BLaER1 (cell line): ENCODE measurements around the gene CDK17.

Experiments used
- H3K27ac ChIP-seq: shearing (Covaris generic); formaldehyde crosslinking; 2 replicates; pipeline ENCODE4 v1.8.1; 2022
- H3K27me3 ChIP-seq: shearing (Covaris generic); formaldehyde crosslinking; 2 replicates; pipeline ENCODE4 v1.8.1; 2022
- H3K36me3 ChIP-seq: shearing (Covaris generic); formaldehyde crosslinking; 2 replicates; pipeline ENCODE4 v1.8.1; 2022
- H3K4me1 ChIP-seq: shearing (Covaris generic); formaldehyde crosslinking; 2 replicates; pipeline ENCODE4 v1.8.1; 2022
- H3K4me2 ChIP-seq: shearing (Covaris generic); formaldehyde crosslinking; 2 replicates; pipeline ENCODE4 v1.8.1; 2022
- H3K4me3 ChIP-seq: shearing (Covaris generic); formaldehyde crosslinking; 2 replicates; pipeline ENCODE4 v1.8.1; 2022
- H3K9ac ChIP-seq: shearing (Covaris generic); formaldehyde crosslinking; 2 replicates; pipeline ENCODE4 v1.8.1; 2022
- H3K9me3 ChIP-seq: shearing (Covaris generic); formaldehyde crosslinking; 2 replicates; pipeline ENCODE4 v1.8.1; 2022
- H4K20me1 ChIP-seq: shearing (Covaris generic); formaldehyde crosslinking; 2 replicates; pipeline ENCODE4 v1.8.1; 2022
- Cebpa-rat ChIP-seq: shearing (Covaris generic); IDR thresholded peaks from 2 replicates; pipeline ENCODE4 v1.8.1; 2022

CDK17 gene

GRCh38 chr12:96238336-96239047 is 161.7 kb downstream of the CDK17 start:
- peaks cover 90% of the 10 kb centered on the region for H3K36me3 ChIP-seq
- TF ChIP-seq Cebpa-rat, result no peak
- H3K9ac ChIP-seq, result no peak overlapping the region
- H3K27me3 ChIP-seq, result no peaks in the 10 kb centered on the region
- no peaks in the 10 kb centered on the region for H3K9me3 ChIP-seq
- H3K4me3 ChIP-seq, result no peak overlapping the region
- peaks cover 47% of the 10 kb centered on the region for H3K4me1 ChIP-seq
- no peak overlapping the region for H3K27ac ChIP-seq
- H3K4me2 ChIP-seq, result peak overlapping the region; percentile 75; the same call in 1 of the 2 replicates
- H4K20me1 ChIP-seq, result peaks cover 100% of the 10 kb centered on the region

- no peak for TF ChIP-seq Cebpa-rat
- Histone ChIP-seq H3K27me3 (no peaks in the 10 kb centered on the region), H3K27ac (peak overlapping the region; percentile 30; the same call in 1 of the 2 replicates), H3K36me3 (peaks cover 93% of the 10 kb centered on the region), H3K9ac (no peak overlapping the region; the same call in 1 of the 2 replicates), H3K4me3 (no peak overlapping the region), H3K4me1 (peaks cover 47% of the 10 kb centered on the region), H4K20me1 (peaks cover 100% of the 10 kb centered on the region), H3K4me2 (peak overlapping the region; percentile 75), H3K9me3 (no peaks in the 10 kb centered on the region)
These were observed 162.7 kb downstream of the CDK17 start for GRCh38 chr12:96237465-96238077.

GRCh38 chr12:96237035-96237434 is 163.2 kb downstream of the CDK17 start:
- Histone ChIP-seq H4K20me1 (peaks cover 100% of the 10 kb centered on the region), H3K36me3 (peaks cover 92% of the 10 kb centered on the region), H3K27ac (no peak overlapping the region), H3K4me3 (no peak overlapping the region), H3K9ac (no peak overlapping the region; the same call in 1 of the 2 replicates), H3K9me3 (no peaks in the 10 kb centered on the region), H3K4me1 (peaks cover 47% of the 10 kb centered on the region), H3K4me2 (peak overlapping the region; percentile 75), H3K27me3 (no peaks in the 10 kb centered on the region)
- TF ChIP-seq Cebpa-rat, result no peak

- no peaks in the 10 kb centered on the region for H3K27me3 ChIP-seq
- H3K9ac ChIP-seq, result no peak overlapping the region
- H3K27ac ChIP-seq, result no peak overlapping the region
- H3K4me3 ChIP-seq, result no peak overlapping the region
- H3K36me3 ChIP-seq, result peaks cover 92% of the 10 kb centered on the region
- H3K4me1 ChIP-seq, result peaks cover 47% of the 10 kb centered on the region
- peaks cover 100% of the 10 kb centered on the region for H4K20me1 ChIP-seq
- H3K9me3 ChIP-seq, result no peaks in the 10 kb centered on the region
- no peak for TF ChIP-seq Cebpa-rat
- peak overlapping the region; percentile 75 for H3K4me2 ChIP-seq
These were observed 163.9 kb downstream of the CDK17 start for GRCh38 chr12:96236221-96236822.

GRCh38 chr12:96235484-96235826 is 164.8 kb downstream of the CDK17 start:
- H3K27ac ChIP-seq, result no peak overlapping the region
- H3K4me1 ChIP-seq, result peaks cover 47% of the 10 kb centered on the region
- H4K20me1 ChIP-seq, result peaks cover 100% of the 10 kb centered on the region
- no peak overlapping the region for H3K9ac ChIP-seq
- no peaks in the 10 kb centered on the region for H3K9me3 ChIP-seq
- peak overlapping the region; percentile 75 for H3K4me2 ChIP-seq
- no peak for TF ChIP-seq Cebpa-rat
- peaks cover 92% of the 10 kb centered on the region for H3K36me3 ChIP-seq
- no peaks in the 10 kb centered on the region for H3K27me3 ChIP-seq
- no peak overlapping the region for H3K4me3 ChIP-seq

- Histone ChIP-seq H4K20me1 (peaks cover 100% of the 10 kb centered on the region), H3K4me1 (peaks cover 47% of the 10 kb centered on the region), H3K27me3 (no peaks in the 10 kb centered on the region), H3K4me2 (peak overlapping the region; percentile 75), H3K36me3 (peaks cover 92% of the 10 kb centered on the region), H3K9me3 (no peaks in the 10 kb centered on the region), H3K4me3 (no peak overlapping the region), H3K9ac (no peak overlapping the region), H3K27ac (no peak overlapping the region)
- TF ChIP-seq Cebpa-rat, result no peak
These were observed 165.4 kb downstream of the CDK17 start for GRCh38 chr12:96234591-96235483.

- no peak for TF ChIP-seq Cebpa-rat
- H3K4me3 ChIP-seq, result no peak overlapping the region
- no peaks in the 10 kb centered on the region for H3K27me3 ChIP-seq
- H4K20me1 ChIP-seq, result peaks cover 100% of the 10 kb centered on the region
- H3K4me2 ChIP-seq, result no peak overlapping the region
- H3K27ac ChIP-seq, result no peak overlapping the region
- no peak overlapping the region for H3K9ac ChIP-seq
- peaks cover 47% of the 10 kb centered on the region for H3K4me1 ChIP-seq
- H3K9me3 ChIP-seq, result no peaks in the 10 kb centered on the region
- peaks cover 93% of the 10 kb centered on the region for H3K36me3 ChIP-seq
These were observed 166.2 kb downstream of the CDK17 start for GRCh38 chr12:96233939-96234461.

GRCh38 chr12:96233168-96233567 is 167.1 kb downstream of the CDK17 start:
- Histone ChIP-seq H3K9me3 (no peaks in the 10 kb centered on the region), H4K20me1 (peaks cover 100% of the 10 kb centered on the region), H3K36me3 (peaks cover 95% of the 10 kb centered on the region), H3K4me1 (peaks cover 43% of the 10 kb centered on the region), H3K27ac (no peak overlapping the region), H3K27me3 (no peaks in the 10 kb centered on the region), H3K4me3 (no peak overlapping the region), H3K9ac (no peak overlapping the region), H3K4me2 (no peak overlapping the region)
- TF ChIP-seq Cebpa-rat, result no peak

- Histone ChIP-seq H3K27me3 (no peaks in the 10 kb centered on the region), H3K4me2 (no peak overlapping the region), H3K27ac (no peak overlapping the region), H3K4me1 (peaks cover 18% of the 10 kb centered on the region), H3K36me3 (peaks cover 98% of the 10 kb centered on the region), H3K9ac (no peak overlapping the region), H3K9me3 (no peaks in the 10 kb centered on the region), H3K4me3 (no peak overlapping the region), H4K20me1 (peaks cover 100% of the 10 kb centered on the region)
- no peak for TF ChIP-seq Cebpa-rat
These were observed 169.6 kb downstream of the CDK17 start for GRCh38 chr12:96230646-96231045.
